NCI-H2227 (cell line): ENCODE measurements around the gene RASSF8.

Experiments used
- DNase-seq: peaks from one replicate; lab custom pipeline; 2025; ENCODE audit not compliant: unreplicated experiment; lab: John Stamatoyannopoulos, UW

Gene RASSF8

DNA sequence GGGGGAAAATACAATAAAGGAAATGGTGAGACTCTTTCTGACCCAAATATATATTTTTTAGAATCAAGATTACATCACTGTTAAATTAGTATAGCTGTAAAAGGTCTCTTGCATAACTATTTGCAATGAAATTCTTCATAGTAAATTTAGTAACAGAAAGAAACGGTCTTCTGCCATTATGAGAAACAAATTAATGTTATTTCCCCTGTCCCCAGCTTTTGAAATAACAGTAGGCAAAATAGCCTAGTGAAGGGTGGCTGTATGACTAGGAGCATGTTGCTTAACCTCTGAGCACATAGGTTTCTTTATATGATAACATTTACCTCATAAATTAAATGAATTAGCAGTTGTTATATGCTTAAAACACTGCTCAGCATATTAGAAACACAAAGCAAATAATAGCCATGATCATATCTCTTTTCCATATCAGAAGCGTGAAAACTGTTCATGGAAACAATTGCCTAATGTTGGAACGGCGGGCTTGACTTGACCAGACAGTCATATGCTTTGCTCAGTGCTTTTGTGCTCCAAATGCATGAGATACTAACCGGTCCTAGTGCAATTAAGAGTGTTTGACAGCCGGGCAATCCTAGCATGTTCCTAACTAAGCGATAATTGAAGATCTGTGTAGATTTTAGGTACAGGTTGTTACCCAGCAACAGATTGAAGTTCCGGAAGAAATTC is 142.3 kb downstream of the RASSF8 start:
- no peak for DNase-seq

DNA sequence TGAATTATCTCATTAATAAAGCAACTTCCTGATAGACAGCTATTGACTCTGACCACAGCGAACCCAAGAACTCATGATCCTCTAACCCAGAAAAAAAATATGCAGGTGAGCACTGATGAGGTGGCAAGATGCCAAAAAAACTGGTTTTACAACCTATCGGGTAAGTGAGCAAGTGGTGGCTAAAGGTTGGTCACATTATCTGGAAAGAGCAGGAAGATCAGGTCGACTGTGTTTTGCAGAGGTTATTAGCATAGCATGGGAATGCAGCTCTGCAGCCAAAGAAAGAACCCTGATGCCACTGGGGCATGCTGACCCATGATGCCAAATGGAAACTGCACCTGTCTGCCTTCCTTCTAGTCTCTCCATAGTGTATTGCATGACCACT is 142.9 kb downstream of the RASSF8 start:
- DNase-seq: no peak

DNA sequence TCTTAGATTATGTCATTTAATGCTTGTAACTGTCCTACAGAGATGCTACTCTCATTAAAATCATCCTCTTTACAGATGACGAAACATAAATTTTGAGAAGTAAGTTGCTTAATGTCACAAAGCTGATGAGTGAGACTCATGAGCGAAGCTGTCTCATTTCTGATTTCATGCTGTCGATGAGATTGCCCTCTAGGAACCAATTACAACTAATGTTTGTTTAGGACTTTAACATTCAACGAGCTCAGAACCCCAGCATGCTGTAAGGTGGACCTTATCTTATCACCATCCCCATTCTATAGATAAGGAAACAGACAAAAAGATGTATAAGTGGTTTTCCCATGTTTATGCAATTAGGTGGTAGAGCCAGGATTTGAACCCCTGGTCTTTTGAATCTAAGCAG is 143.3 kb downstream of the RASSF8 start:
- DNase-seq: no peak

DNA sequence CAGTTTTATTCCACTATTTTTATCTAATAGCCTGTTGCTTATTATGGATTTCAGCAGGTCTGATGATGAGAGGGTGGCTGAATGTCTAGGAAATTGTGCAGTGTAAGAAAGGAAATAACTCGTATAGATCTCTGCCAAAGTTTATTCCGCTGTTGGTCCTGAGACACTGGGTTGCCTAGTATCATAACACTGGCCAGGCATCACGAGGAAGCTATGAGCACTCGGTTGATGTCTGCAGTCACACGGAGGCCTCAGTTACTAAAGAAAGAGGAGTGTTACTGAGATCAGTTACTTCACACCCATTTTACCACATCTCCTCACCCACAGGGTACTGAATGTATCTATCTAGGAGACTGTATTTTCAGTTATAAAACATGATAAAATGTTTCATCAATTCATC is 144.5 kb downstream of the RASSF8 start:
- DNase-seq: no peak

DNA sequence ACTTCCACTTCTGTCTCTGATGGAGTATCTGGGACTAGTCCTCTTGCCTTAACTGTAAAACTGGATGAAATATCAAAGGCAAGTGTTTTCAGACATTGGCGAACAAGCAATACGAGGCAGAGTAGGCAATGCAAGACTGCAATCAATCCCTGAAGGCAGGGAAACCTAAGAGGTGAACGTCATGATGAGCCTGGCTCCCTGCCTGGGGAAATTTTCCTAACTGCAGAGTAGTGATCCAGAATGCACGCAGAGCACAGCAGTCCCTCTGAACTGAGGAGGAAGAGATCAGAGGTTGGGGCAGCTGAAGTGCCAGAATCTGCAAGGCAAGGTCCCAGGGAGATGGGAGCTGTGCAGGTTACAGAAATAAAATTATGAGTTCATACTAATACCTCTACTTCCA is 147.9 kb downstream of the RASSF8 start:
- DNase-seq: no peak

DNA sequence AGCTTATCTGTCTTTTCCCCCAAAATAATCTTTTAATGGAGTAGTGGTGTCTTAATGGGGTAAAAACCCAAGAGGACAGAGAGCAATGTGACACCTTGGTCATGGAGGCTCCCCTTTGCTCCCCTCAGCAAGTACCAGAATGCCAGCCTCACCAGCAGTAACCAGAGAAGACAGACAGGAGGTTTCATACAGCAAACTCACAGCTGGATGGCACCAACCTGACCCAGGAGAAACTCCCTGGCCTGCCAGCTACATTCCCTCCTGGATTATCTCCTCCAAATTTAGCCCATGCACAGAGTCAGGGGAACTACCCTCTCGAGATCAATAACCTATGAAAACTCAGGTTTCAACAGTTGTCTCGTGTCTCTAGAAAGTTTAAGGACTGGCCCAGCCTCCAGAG is 150.4 kb downstream of the RASSF8 start:
- no peak for DNase-seq

DNA sequence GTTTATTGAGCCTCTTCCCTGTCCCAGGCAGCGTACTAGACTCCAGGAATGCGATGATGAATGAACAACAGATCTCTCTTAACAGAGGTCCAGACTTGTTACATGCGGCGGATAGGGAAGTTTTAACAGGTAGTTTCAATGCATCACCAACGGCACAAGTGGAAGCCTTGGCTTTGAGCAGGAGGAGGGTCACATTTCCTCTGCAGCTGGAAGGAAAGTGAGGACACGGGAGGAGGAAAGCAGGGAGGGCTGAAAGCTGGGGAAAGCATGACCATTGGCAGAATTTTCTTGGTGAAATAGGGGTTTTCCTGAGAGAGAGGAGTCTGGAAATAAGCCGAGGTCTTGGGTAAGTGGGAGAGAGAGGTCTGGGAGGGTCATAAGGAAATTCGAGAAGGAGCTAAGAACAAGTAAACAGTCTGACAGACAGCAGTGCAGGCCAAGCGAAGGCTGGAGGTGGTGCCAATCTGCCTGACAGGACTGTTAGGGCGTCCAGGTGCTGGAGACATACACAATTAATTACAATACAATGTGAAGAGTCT is 150.9 kb downstream of the RASSF8 start:
- no peak for DNase-seq

DNA sequence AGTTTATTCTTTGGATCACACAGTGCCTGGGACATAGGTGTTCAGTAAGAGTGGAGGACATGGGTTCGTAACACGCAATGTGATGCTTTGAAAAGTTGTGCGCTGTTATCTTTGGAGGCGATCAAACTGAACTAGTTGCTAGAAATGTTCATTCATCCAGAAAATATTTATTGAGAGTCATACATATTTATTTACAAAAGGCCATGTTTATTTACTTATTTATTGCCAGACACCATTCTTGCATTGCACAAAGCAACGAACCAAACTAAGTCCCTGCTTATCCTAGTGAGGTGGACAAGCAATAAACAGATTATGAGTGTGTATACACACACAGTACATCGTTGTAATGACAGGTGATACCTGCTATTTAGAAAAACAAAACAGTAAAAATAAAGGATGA is 153.8 kb downstream of the RASSF8 start:
- DNase-seq: no peak

DNA sequence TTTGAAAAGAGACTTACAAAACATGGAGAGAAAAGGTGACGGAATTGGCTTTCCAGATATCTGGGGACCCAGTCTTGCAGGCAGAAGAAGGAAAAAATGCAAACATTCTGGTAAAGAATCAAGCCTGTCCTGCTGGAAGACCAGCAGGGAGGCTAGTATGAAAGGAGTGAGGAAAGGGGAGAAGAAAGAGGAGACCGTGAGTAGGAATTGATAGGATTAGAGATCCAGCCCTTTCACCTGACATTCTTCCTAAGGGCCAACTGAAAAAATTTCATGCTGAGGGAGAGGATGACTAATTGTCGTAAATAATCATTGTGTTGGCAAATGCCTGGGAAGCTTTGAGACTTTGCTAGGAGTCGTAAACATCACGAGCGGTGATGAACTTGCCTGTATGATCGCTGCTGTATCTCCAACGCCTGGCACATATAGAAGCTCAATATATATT is 154.2 kb downstream of the RASSF8 start:
- DNase-seq: no peak

DNA sequence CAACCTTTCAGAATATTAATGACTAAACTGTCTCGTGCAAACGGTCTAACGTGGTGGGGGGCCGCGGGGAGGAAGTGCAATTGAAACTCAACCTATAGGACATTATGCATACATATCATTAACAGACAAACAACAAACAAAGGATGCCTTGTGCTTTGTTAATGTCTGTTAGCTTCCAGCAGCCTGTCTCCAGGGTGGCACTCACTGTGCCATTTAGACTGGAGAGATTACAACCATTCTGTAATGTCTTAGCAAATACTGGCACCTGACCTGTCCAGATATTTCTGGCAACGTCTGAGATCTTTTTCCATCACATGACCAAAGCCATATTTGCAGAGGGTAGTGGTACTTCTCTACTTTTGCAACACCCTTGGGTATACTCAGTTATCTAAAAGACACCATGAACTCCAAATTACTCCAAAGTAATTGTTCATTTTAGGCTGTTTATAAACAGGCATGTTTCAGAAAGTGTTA is 154.7 kb downstream of the RASSF8 start:
- no peak for DNase-seq

DNA sequence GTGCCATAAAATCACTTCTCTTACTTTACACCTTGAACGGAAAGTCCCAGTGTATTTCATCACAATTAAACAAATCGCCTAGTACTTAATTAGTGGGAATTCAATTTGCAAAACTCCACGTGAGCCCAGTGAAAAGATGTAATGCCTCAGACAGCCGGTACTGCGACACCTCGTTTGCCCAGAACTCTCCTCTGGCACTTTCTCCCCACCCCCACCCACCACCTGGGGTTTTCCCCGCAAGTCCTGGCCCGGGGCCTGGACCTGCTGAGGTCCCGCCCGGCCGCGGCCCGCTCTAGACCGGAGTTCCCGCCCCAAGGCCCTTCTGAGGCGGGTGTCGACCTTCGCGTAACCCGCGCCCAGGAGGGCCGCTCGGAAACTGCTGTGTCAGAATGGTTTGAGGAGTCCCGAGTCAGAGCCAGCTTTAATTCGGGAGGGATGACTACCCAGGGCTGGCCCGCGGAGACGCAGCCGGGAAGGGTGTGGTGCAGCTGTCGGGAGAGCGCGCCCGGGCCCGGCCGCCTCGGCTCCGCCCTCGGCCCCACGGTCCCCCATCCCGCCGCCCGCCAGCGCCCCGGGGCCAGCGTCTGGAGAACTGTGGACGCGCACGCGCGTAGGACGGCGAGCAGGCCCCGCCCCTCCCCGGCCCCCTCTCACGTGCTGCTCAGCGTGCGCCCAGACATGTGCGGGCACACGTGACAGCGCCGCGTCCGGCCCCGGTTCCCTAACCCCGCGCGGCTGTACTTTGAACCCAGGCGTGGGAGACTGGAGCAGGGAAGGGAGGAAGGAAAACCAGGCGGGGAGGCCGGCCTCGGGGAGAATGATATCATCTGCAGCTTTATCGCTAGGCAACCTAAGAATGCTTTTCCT is 155.6 kb downstream of the RASSF8 start:
- DNase-seq: peak; percentile 38

DNA sequence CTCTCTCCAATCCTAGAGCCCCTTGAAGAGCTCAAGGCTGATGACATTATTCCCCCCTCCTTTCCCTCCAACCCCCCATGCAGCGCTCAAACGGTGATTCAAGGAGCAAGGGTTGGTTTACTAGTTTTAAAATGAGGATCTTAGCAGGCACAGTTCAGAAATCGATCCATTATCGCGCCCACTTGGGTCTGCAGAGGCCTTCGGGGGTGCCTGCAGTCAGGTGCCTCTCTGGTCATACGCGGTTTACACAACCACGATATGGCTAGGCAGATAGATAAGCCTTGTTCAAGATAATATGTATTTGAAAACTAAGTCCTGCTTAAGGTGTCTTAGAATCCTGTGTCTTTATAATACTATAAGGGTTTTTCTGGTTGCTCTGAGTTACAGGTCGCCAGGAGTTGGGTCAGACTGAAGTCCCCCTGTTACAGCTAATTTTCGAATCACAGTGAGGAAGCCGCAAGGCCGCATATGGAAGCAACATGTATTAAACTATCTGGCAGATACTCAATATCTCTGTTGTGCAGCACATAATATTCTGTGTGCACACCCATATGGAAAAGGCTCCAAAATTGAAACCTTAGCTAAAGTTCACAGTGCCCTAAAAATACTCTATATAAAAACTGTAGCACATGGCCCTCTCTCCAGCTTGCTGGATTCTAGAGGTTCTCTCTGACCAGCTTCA is 156.4 kb downstream of the RASSF8 start:
- DNase-seq: no peak

DNA sequence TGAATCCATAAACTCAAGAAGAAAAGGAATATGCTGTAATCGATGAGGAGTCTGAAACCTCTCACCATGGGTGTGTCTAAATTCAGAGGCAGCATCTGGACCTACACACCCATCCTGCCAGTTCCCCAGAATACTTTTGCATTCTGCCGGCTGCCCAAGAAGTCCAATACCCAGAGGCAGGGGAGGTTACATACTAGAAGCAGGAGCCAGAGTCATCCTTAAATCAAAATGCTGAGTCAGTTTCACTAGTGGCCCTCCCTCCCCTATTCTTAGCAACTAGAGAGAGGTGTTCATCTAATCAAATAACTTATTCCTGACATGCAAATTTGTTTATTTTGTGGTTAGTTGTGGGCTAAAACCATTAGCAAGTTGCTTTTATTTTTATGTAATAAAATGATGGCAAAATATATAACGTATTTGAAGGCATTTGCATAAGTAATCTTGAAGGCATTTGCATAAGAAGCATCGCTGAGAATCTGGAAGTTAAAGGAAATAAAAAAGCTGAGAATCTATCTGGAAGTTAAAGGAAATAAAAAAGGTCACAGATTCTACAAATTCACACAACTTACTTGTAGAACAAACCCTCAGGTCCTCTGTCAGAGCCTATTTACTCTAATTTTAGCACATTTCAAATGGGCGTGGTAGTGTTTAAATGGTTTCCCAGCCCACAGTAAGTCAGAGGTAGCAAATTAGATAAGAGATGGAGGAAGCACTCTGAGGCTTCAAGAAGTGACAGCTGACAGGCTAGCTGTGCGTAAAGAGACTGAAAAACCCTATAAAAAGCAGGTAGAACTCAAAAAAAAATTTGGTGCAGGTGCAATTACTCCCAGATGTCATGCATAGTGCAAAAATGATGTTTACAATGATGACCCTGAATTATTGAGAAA is 158.6 kb downstream of the RASSF8 start:
- DNase-seq: no peak

DNA sequence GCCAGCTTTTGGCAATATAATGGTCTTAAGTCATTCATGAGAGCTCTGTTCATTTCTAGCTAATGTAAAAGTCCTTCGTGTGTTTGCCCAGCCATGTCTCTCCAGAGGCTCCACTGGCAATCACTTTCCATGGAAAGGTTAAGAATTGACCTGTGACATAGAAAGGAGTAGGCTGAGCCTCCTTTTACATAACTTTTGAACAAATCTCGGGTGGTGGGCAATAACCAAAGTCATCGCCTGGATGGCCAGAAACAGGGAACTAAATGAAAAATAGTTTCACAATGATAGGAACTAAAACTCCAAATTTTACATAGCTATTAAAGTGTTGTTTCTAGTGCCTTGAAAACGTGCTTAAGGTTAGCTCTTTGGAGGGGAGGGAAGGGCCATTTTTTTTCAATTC is 159.8 kb downstream of the RASSF8 start:
- no peak for DNase-seq

DNA sequence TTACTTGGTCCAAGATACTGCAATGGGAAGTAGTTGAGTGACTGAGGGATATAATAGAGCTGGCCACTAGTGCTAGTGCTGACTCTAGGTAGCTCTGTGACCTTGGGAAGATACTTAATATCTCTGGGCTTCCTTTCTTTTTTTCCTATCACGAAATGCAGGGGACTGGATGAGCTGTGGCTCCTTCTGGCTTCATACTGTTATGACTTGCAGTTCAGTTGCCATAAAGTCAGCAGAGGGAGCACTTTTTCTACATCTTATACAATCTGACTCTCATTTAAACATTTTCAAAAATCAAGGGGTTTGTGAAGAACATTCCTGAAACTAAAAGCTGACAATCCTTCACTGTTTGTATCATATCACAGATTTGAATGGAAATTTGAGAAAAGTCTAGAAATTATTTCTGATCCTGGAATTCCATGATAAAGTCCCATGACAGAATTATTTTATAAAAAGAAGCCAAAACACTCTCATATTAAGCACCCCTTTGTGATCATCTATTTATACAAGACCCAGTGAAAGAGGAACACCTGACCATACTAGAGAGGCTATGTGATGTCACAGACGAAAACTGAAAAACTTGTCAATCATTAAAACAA is 161.0 kb downstream of the RASSF8 start:
- DNase-seq: no peak

DNA sequence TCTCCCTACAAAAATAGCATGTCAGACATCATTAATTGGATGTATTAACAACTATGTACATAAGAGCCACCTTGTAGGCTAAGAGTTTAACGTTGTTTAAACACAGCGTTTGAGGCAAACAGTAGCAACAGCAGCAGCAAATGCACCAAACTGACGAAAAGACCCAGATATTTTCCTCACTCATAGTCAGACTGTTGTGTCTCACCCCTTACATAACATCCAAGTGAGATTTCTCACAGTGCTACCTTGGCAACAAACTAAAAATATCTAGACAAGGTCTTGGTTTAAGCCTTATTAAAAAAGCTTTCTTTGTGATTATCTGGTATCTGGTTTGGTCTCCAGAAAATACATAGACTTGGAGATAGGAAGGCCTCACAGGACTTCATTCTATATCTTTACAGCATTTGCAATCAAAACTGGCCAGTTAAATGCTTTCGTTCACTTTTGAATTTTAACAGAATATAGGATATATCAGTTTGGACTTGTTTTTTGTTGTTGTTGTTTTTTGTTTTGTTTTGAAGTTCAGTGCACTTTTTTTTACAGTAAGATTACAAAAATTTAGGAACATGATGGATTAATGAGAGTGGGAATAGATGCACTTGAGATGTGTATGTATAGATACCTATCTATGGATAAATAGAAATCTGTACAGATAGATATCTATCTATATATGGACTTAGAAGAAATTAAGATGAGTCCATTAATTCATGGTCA is 162.2 kb downstream of the RASSF8 start:
- no peak for DNase-seq

DNA sequence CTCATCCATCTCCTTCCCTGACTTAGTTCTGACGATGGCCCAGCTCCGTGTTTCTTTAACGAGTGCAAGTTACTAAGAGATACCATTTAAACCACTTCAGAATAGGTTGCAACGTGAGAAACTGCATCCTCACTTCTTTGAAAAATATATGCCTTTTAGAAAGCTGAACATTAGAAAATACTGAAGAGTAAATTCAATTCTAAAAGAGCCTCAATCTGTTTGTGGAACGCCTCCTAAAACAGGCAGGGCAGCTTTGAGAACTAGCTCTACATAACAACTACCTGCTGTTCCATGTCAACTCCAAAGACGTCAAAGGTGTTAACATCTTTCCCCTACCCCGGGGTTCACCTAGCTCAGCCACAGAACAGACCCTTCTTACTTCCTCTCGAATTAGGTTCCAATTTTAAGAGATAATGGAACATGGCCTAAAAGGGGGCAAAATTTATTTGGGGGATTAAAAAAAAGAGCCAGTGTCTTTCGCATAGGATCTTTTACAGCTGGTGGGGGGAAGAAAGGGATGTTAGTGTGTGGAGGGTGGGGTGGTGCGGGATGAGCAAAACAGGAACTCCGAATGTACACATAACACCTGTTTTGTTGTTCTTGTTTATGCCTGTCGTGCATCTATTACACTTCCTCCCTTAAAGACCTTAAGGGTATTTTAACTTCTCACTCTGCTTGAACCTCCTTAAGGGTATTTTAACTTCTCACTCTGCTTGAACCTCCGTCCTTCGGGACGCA is 163.0 kb downstream of the RASSF8 start:
- no peak for DNase-seq

DNA sequence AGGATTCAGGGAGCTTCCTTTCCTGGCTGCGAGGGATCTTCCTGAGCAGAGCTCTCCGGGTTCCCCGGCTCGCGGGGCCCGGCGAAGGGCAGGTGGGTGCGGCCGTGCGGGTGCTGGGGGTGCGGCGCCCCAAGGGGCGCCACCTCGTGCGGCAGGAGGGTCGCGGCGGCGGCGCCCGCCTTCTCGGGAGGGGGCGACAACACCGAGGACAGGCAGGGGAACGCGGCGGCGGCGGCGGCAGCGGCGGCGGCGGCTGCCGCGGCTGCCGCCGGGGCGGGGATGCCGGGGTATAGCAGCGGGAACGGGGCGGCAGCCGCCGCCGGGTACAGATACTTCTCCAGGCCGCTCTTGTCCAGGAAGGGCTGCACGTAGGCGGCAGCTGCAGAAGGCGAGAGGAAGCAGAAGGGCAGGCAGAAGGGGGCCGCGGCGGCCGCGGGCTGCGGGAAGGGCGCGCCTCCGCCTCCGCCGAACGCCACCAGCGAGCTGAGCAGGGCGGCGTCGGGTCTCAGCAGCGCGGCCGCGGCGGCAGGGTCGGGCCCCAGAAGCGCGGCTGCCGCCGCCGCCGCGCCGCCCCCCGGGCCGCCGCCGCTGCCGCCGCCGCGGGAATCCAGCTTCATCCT is 163.7 kb downstream of the RASSF8 start:
- no peak for DNase-seq
